PC-3 (cell line): ENCODE data around the gene NSMCE1. TPM values are rescaled to one million over a fixed set of nuclear protein-coding genes. Genes with fewer than 3 reads are reported as not detected.
"Not testable (repeated sequence)": the region's sequence is repeated elsewhere in the genome, so short reads cannot be mapped to it uniquely, and the experiment has no call there.

ENCODE experiments used
- ATAC-seq: fragments of 200-7000 bp; cut with Tn5 transposase; 2 replicates; pipeline ENCODE4 v1.9.1; 2020; ENCODE audit warnings: mild to moderate bottlenecking, moderate library complexity
- BruUV-seq: library from RNA; stranded (reverse); fragments of 400-500 nt; replicated peaks from 2 replicates; lab custom pipeline; 2021; lab: Mats Ljungman, UMichigan
- CTCF ChIA-PET: fragments of 300-600 bp; sonication (Branson Sonifier 250); formaldehyde crosslinking; loops from one replicate; lab custom pipeline; 2022; ENCODE audit warnings: antibody characterized with exemption; lab: Charles Lee
- POLR2A ChIA-PET: fragments of 300-600 bp; sonication (Branson Sonifier 250); formaldehyde crosslinking; loops from one replicate; lab custom pipeline; 2022; ENCODE audit warnings: antibody characterized with exemption; ENCODE audit not compliant: unreplicated experiment; lab: Charles Lee
- DNase-seq: peaks from one replicate; pipeline ENCODE4 v3.0.0-alpha.2; 2015
- H2AFZ ChIP-seq: fragments of 300-600 bp; sonication (generic); 2 replicates; pipeline ENCODE4 v1.6.0; 2016; ENCODE audit warnings: antibody characterized with exemption, low read length
- H3F3A ChIP-seq: fragments of 300-600 bp; sonication (generic); one replicate; pipeline ENCODE4 v1.6.0; 2017; ENCODE audit warnings: antibody characterized with exemption, low read length, control low read depth, mild to moderate bottlenecking; ENCODE audit not compliant: unreplicated experiment
- H3K27ac ChIP-seq: fragments of 300-600 bp; sonication (generic); 2 replicates; pipeline ENCODE4 v1.5.1; 2016; ENCODE audit warnings: mild to moderate bottlenecking, low read length
- H3K27me3 ChIP-seq: fragments of 300-600 bp; sonication (generic); 2 replicates; pipeline ENCODE4 v1.6.1; 2016; ENCODE audit warnings: low read length, mixed read lengths
- H3K36me3 ChIP-seq: fragments of 300-600 bp; sonication (generic); 2 replicates; pipeline ENCODE4 v1.6.1; 2016; ENCODE audit warnings: low read depth, mixed run types, low read length, mixed read lengths
- H3K4me1 ChIP-seq: fragments of 300-600 bp; sonication (generic); 2 replicates; pipeline ENCODE4 v1.5.1; 2016; ENCODE audit warnings: low read length; ENCODE audit not compliant: insufficient read depth
- H3K4me2 ChIP-seq: fragments of 300-600 bp; sonication (generic); 2 replicates; pipeline ENCODE4 v1.6.0; 2016; ENCODE audit warnings: low read length
- H3K4me3 ChIP-seq: fragments of 300-600 bp; sonication (generic); 2 replicates; pipeline ENCODE4 v1.5.1; 2016; ENCODE audit warnings: mild to moderate bottlenecking, low read length, mixed read lengths
- H3K79me2 ChIP-seq: fragments of 300-600 bp; sonication (generic); 2 replicates; pipeline ENCODE4 v1.6.1; 2017; ENCODE audit warnings: low read length, mixed read lengths
- H3K9ac ChIP-seq: fragments of 300-600 bp; sonication (generic); 2 replicates; pipeline ENCODE4 v1.6.0; 2016; ENCODE audit warnings: mild to moderate bottlenecking, low read length
- H3K9me2 ChIP-seq: fragments of 300-600 bp; sonication (generic); replicated peaks from 2 replicates; pipeline ENCODE4 v1.6.1; 2016; ENCODE audit warnings: mixed run types, low read length, mixed read lengths
- H3K9me3 ChIP-seq: fragments of 300-600 bp; sonication (generic); 2 replicates; pipeline ENCODE4 v1.6.1; 2016; ENCODE audit warnings: low read length, mixed read lengths
- H4K20me1 ChIP-seq: fragments of 300-600 bp; sonication (generic); 2 replicates; pipeline ENCODE4 v1.6.1; 2016; ENCODE audit warnings: low read length, mixed read lengths
- CTCF ChIP-seq: fragments of 300-600 bp; sonication (generic); conservative IDR thresholded peaks from 2 replicates; pipeline ENCODE4 v1.5.1; 2017; ENCODE audit warnings: antibody characterized with exemption, low read depth, mild to moderate bottlenecking, low read length
- EZH2 ChIP-seq: fragments of 300-600 bp; sonication (generic); IDR thresholded peaks from one replicate; pipeline ENCODE4 v1.6.1; 2017; ENCODE audit warnings: antibody characterized with exemption, mild to moderate bottlenecking, low read length; ENCODE audit not compliant: unreplicated experiment
- EZH2phosphoT487 ChIP-seq: fragments of 300-600 bp; sonication (generic); IDR thresholded peaks from 2 replicates; pipeline ENCODE4 v1.6.1; 2018; ENCODE audit warnings: mild to moderate bottlenecking, antibody characterized with exemption, low read length, borderline replicate concordance
- intact Hi-C: fragments of 100-400 bp; cut with micrococcal nuclease; formaldehyde crosslinking; loops from 2 replicates; pipeline ENCODE4 v1.9.0; 2023
- total RNA-seq: library from RNA; depleted of rRNA; stranded (reverse); fragments of >200 nt; gene quantifications from 2 replicates; pipeline ENCODE4 v1.2.3, GENCODE V29; 2014

NSMCE1 gene
- total RNA-seq, 1 experiment from 2014 or later: 32.5 TPM

- peak within 1 kb of the TSS; percentile 94 for H3K9ac ChIP-seq
- CTCF ChIA-PET: interaction anchor here (0.6 to 1.0 kb wide), 3 partner anchors 25 to 163 kb away, joined by 3 to 9 read pairs (median 3); no protein-coding TSS in a partner anchor
- peaks cover 8% of the 10 kb centered on the region; the same call in 1 of the 2 replicates for H3K79me2 ChIP-seq
- DNase-seq: peak; percentile 98
- no peaks in the 10 kb centered on the region for H3F3A ChIP-seq
- BruUV-seq: no TSS peak
- peaks cover 5% of the 10 kb centered on the region; the same call in 1 of the 2 replicates for H3K4me1 ChIP-seq
- H3K9me3 ChIP-seq: no peaks in the 10 kb centered on the region
- intact Hi-C loops: loop anchor here (5.0 kb wide), 1 partner anchor 46 kb away; no protein-coding TSS in a partner anchor
- no peaks in the 10 kb centered on the region for H3K36me3 ChIP-seq
- peak within 1 kb of the TSS; percentile 95 for H2AFZ ChIP-seq
- no peaks in the 10 kb centered on the region for H3K9me2 ChIP-seq
- ATAC-seq: peak; percentile 94
- H3K27me3 ChIP-seq: no peaks in the 10 kb centered on the region
- no peaks in the 10 kb centered on the region for H4K20me1 ChIP-seq
- peak within 1 kb of the TSS; percentile 77 for H3K4me3 ChIP-seq
- H3K27ac ChIP-seq: peak within 1 kb of the TSS; percentile 86
- POLR2A ChIA-PET: interaction anchor here (0.5 to 1.0 kb wide), 6 partner anchors 65 to 1904 kb away, joined by 3 to 8 read pairs (median 4); partner anchors contain the start of genes GTF3C1, KATNIP and NSMCE1
- no peak for TF ChIP-seq EZH2phosphoT487
- TF ChIP-seq EZH2: no peak
- no peak for TF ChIP-seq CTCF
- H3K4me2 ChIP-seq: peak within 1 kb of the TSS; percentile 84
Observed at GRCh38 chr16:27203507-27204311, 64.9 kb downstream of the NSMCE1 start, which contains the start of gene KDM8. KDM8 (plus strand) TSS chr16:27203526; CDS start chr16:27210124, 6,598 bp downstream.

DNA sequence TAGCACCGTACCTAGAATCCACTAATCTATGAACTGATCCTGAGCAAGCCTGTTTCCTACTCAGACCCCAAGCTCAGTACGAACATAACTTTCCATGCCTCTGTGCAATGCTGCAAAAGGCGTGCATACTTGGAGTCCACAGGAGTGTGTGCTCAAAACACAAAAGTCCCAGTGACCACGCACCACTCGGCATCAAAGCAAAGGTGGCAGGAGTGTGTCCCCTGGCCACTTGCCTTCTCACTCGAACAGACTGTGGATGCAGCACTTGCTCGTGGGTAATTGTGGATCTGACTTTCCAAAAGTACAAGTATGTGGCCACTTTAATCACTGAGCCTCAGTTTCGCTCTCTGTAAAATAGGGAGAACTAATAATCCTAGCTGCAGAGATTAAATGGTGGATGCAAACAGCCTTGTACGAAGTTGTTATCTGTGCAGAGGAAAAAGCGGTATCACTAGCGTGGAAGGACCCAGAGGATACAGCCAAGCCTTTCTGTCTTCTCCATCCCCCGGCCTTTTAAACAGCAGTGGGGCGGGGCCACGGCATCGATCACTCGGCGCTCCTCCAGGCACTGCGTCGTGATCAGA lies 65.6 kb downstream of the NSMCE1 start:
- H3K9me3 ChIP-seq: no peaks in the 10 kb centered on the region
- H3K4me2 ChIP-seq: peak overlapping the region; percentile 84
- peak overlapping the region; percentile 94 for H3K9ac ChIP-seq
- no peaks in the 10 kb centered on the region for H3K9me2 ChIP-seq
- no peaks in the 10 kb centered on the region for H3F3A ChIP-seq
- no peak for TF ChIP-seq EZH2
- no peak for TF ChIP-seq EZH2phosphoT487
- TF ChIP-seq CTCF: no peak
- POLR2A ChIA-PET: interaction anchor here (1.0 kb wide), 1 partner anchor 347 kb away, joined by 3 read pairs; the partner anchor contains the start of genes GTF3C1 and KATNIP
- peak overlapping the region; percentile 86 for H3K27ac ChIP-seq
- no peaks in the 10 kb centered on the region for H4K20me1 ChIP-seq
- BruUV-seq: TSS peak; percentile 93
- CTCF ChIA-PET: interaction anchor here (0.6 to 1.0 kb wide), 3 partner anchors 24 to 164 kb away, joined by 3 to 9 read pairs (median 3); no protein-coding TSS in a partner anchor
- H3K79me2 ChIP-seq: peaks cover 8% of the 10 kb centered on the region; the same call in 1 of the 2 replicates
- intact Hi-C loops: loop anchor here (5.0 kb wide), 1 partner anchor 46 kb away; no protein-coding TSS in a partner anchor
- peak; percentile 76 for ATAC-seq
- H3K4me3 ChIP-seq: peak overlapping the region; percentile 77
- H3K27me3 ChIP-seq: no peaks in the 10 kb centered on the region
- H3K4me1 ChIP-seq: peaks cover 5% of the 10 kb centered on the region; the same call in 1 of the 2 replicates
- peak; percentile 78 for DNase-seq
- no peaks in the 10 kb centered on the region for H3K36me3 ChIP-seq
- peak overlapping the region; percentile 95 for H2AFZ ChIP-seq

- H3K9me2 ChIP-seq, H3K9me3 ChIP-seq, H3K4me1 ChIP-seq, H3K36me3 ChIP-seq, H4K20me1 ChIP-seq, H3K4me3 ChIP-seq, H3K79me2 ChIP-seq, H3K27me3 ChIP-seq, H3F3A ChIP-seq, H3K9ac ChIP-seq, BruUV-seq, CTCF ChIA-PET, DNase-seq, POLR2A ChIA-PET, H3K27ac ChIP-seq, H2AFZ ChIP-seq, ATAC-seq, H3K4me2 ChIP-seq: not testable (repeated sequence)
- intact Hi-C loops: loop anchor here (5.0 kb wide), 1 partner anchor 44 kb away; no protein-coding TSS in a partner anchor
Observed at GRCh38 chr16:27200914-27201313, 67.7 kb downstream of the NSMCE1 start.
